K562 (cell line): ENCODE measurements around the gene PHF19. TPM values are rescaled to one million over a fixed set of nuclear protein-coding genes. Genes with fewer than 3 reads are reported as not detected.

Experiments used
- BHLHE40 ChIP-seq: IDR thresholded peaks from 2 replicates; pipeline ENCODE4 v1.6.1; 2011; ENCODE audit warnings: low read length, improper control_type of control experiment
- BRF1 ChIP-seq: IDR thresholded peaks from 3 replicates; pipeline ENCODE4 v1.6.1; 2011; ENCODE audit warnings: borderline replicate concordance, mild to moderate bottlenecking; ENCODE audit not compliant: insufficient read length; ENCODE audit errors: extremely low read depth
- CBX2 ChIP-seq: fragments of 200-600 bp; sonication (generic); IDR thresholded peaks from one replicate; pipeline ENCODE4 v1.6.1; 2012; ENCODE audit warnings: mild to moderate bottlenecking, low read length, inconsistent platforms; ENCODE audit not compliant: insufficient read depth, poor library complexity, severe bottlenecking
- FOXM1 ChIP-seq, 2 experiments: fragments of 450-650 bp in 1 of 2; sonication (generic) in 1 of 2; formaldehyde crosslinking in 1 of 2; IDR thresholded peaks; 2 replicates each; pipeline versions ENCODE4 v1.6.1 to v1.9.0; 2017 to 2022; ENCODE audit warnings: low read depth in 2 of 2, mild to moderate bottlenecking in 2 of 2, missing genetic modification reagents in 1 of 2, moderate library complexity in 1 of 2
- HSF4 ChIP-seq: fragments of 250-450 bp; sonication (Bioruptor Pico); IDR thresholded peaks from 2 replicates; pipeline ENCODE4 v2.1.2; 2022; ENCODE audit warnings: mild to moderate bottlenecking, moderate library complexity, borderline replicate concordance
- MED1 ChIP-seq: sonication (generic); formaldehyde crosslinking; IDR thresholded peaks from 2 replicates; pipeline ENCODE4 v1.8.1; 2023; ENCODE audit warnings: missing genetic modification reagents, borderline replicate concordance
- NCOA6 ChIP-seq: fragments of 450-650 bp; IDR thresholded peaks from 2 replicates; pipeline ENCODE4 v1.6.1; 2017; ENCODE audit warnings: mild to moderate bottlenecking
- NR2C1 ChIP-seq, 2 experiments: fragments of 450-650 bp; IDR thresholded peaks; 2 replicates each; pipeline ENCODE4 v1.6.1; 2017; ENCODE audit warnings: mild to moderate bottlenecking in 2 of 2, antibody characterized with exemption in 1 of 2, inconsistent platforms in 1 of 2, missing compliant biosample characterization in 1 of 2, missing genetic modification characterization in 1 of 2
- POLR2AphosphoS5 ChIP-seq: IDR thresholded peaks from 2 replicates; pipeline ENCODE4 v1.6.1; 2011; ENCODE audit warnings: mild to moderate bottlenecking, low read depth, low read length, moderate library complexity; ENCODE audit not compliant: control insufficient read depth, insufficient read depth
- POLR2B ChIP-seq: fragments of 450-650 bp; IDR thresholded peaks from 2 replicates; pipeline ENCODE4 v1.6.1; 2018; ENCODE audit warnings: low read depth; ENCODE audit not compliant: partially characterized antibody
- RBM22 ChIP-seq: fragments of 200-400 bp; formaldehyde crosslinking; IDR thresholded peaks from 2 replicates; pipeline ENCODE4 v1.6.1; 2018; ENCODE audit warnings: low read length, low read depth; ENCODE audit not compliant: poor library complexity, severe bottlenecking
- SMARCA5 ChIP-seq: fragments of 450-650 bp; IDR thresholded peaks from 2 replicates; pipeline ENCODE4 v1.6.1; 2016
- TCF7L2 ChIP-seq: fragments of 150-350 bp; IDR thresholded peaks from 2 replicates; pipeline ENCODE4 v1.6.1; 2016; ENCODE audit warnings: low read depth, mild to moderate bottlenecking, low read length, moderate library complexity
- ZBTB17 ChIP-seq: fragments of 450-650 bp; formaldehyde crosslinking; IDR thresholded peaks from 2 replicates; pipeline ENCODE4 v1.4.0; 2020; ENCODE audit warnings: mild to moderate bottlenecking
- polyA plus RNA-seq, 8 experiments: library from polyadenylated mRNA; depleted of rRNA in 4 of 8; stranded (reverse) in 5 of 8; unstranded in 3 of 8; fragments of >200 nt; fragmentation: Nextera tagmentation in 2 of 8; fragmentation: Illumina TruSeq in 1 of 8; extraction: Ambion mirVana in 2 of 8; extraction: Trizol in 1 of 8; gene quantifications; 2 replicates each; pipeline versions ENCODE4 v1.2.1 to v1.2.3, GENCODE V29; 2011 to 2014; ENCODE audit warnings: inconsistent platforms in 1 of 8, missing spikeins in 1 of 8
- total RNA-seq, 7 experiments: library from RNA; depleted of rRNA in 6 of 7; stranded (reverse); fragments of >200 nt in 6 of 7; fragmentation: Illumina TruSeq in 2 of 7; extraction: Trizol in 2 of 7; gene quantifications; 2 replicates each; pipeline versions ENCODE4 v1.2.1 to v1.2.3, GENCODE V29; 2011 to 2021; ENCODE audit warnings: low replicate concordance in 1 of 7
- TF ChIP-seq, protein P1 (sequence below): fragments of 450-650 bp; formaldehyde crosslinking; IDR thresholded peaks from 2 replicates; pipeline ENCODE4 v1.4.0; 2020; ENCODE audit warnings: mild to moderate bottlenecking, moderate library complexity
- TF ChIP-seq, protein P2 (sequence below): fragments of 250-450 bp; sonication (Bioruptor Pico); IDR thresholded peaks from 2 replicates; pipeline ENCODE4 v1.4.0; 2020
- TF ChIP-seq, protein P3 (sequence below): fragments of 450-650 bp; IDR thresholded peaks from 2 replicates; pipeline ENCODE4 v1.6.1; 2016; ENCODE audit warnings: antibody characterized with exemption
- TF ChIP-seq, protein P4 (sequence below): fragments of 450-650 bp; formaldehyde crosslinking; conservative IDR thresholded peaks from 2 replicates; pipeline ENCODE4 v1.4.0; 2022; ENCODE audit warnings: mild to moderate bottlenecking, missing genetic modification characterization
- TF ChIP-seq, protein P5 (sequence below), 2 experiments: fragments of 450-650 bp in 1 of 2; sonication (generic) in 1 of 2; formaldehyde crosslinking in 1 of 2; IDR thresholded peaks in 1 of 2; conservative IDR thresholded peaks in 1 of 2; 2 replicates each; pipeline versions ENCODE4 v1.6.1 to v1.8.1; 2016 to 2023; ENCODE audit warnings: mild to moderate bottlenecking in 2 of 2, moderate library complexity in 2 of 2, inconsistent platforms in 1 of 2, missing genetic modification reagents in 1 of 2

The PHF19 gene
- total and polyA plus RNA-seq, 9 of the 15 experiments (the other 6 are each of a cell fraction or from before 2014, with no cell fraction given): 95.8 to 403 (median 255) TPM

DNA sequence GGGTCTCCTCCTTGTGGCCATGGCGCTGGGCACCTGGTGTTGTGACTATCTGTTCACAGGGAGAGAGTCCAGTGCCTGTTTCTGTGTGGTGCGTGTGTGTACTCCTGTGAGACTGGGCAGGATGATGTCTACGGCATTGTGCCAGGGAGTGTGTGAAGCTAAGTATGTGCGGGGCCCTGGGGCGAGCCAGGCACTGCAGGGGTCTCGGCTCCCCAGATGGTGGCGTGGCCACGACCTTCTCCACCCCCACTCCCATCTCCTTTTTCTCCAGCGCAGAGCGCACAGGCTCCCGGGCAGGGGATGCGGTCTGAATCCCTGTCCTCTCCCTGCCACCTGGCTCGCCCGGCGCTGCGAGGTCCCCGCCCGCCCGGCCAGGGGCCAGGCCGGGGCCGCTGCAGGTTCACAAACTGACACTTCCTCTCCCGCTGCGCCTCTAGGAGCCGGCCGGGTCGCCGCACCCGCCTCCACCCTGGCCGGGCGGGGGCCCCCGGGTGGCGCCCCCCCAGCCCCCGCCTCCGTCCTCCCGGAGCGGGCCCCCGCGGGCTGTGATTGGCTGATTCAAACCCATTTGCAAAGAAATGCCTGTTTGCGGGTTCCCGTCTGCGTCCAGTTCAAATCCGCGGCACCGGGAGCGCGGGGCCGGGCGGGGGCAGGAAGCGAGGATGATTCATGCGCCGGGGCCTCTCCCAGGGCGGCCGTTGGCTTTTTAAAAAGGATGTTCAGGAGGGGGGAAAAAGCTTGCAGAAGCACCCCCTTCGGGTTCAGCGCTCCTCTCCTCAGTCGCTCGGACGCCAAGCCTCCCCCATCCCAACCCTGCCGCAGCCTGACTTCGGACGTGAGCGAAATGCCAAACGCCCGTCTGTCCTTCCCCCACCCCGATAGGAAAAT, 790 bp downstream of the PHF19 start (continued):
- TF ChIP-seq, protein P1, sequence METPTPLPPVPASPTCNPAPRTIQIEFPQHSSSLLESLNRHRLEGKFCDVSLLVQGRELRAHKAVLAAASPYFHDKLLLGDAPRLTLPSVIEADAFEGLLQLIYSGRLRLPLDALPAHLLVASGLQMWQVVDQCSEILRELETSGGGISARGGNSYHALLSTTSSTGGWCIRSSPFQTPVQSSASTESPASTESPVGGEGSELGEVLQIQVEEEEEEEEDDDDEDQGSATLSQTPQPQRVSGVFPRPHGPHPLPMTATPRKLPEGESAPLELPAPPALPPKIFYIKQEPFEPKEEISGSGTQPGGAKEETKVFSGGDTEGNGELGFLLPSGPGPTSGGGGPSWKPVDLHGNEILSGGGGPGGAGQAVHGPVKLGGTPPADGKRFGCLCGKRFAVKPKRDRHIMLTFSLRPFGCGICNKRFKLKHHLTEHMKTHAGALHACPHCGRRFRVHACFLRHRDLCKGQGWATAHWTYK (CRISPR knock-in tag): no peak
- TF ChIP-seq RBM22 (no peak), BHLHE40 (peak; percentile 36; the same call in 1 of the 2 replicates), FOXM1 (IDR thresholded peaks at IDR 0.05; ENCODE audit: low read depth) (no peak), FOXM1 (CRISPR knock-in tag; IDR thresholded peaks at IDR 0.05; ENCODE audit: low read depth) (no peak), POLR2AphosphoS5 (no peak), ZBTB17 (CRISPR knock-in tag) (no peak), POLR2B (no peak), SMARCA5 (no peak), MED1 (CRISPR knock-in tag) (no peak), HSF4 (CRISPR knock-in tag) (no peak), BRF1 (no peak), NR2C1 (IDR thresholded peaks at IDR 0.05) (no peak), NR2C1 (tag; IDR thresholded peaks at IDR 0.05) (no peak), TCF7L2 (no peak), NCOA6 (no peak), CBX2 (no peak)
- TF ChIP-seq, protein P2, sequence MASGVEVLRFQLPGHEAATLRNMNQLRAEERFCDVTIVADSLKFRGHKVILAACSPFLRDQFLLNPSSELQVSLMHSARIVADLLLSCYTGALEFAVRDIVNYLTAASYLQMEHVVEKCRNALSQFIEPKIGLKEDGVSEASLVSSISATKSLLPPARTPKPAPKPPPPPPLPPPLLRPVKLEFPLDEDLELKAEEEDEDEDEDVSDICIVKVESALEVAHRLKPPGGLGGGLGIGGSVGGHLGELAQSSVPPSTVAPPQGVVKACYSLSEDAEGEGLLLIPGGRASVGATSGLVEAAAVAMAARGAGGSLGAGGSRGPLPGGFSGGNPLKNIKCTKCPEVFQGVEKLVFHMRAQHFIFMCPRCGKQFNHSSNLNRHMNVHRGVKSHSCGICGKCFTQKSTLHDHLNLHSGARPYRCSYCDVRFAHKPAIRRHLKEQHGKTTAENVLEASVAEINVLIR (CRISPR knock-in tag): no peak
- TF ChIP-seq, protein P3, sequence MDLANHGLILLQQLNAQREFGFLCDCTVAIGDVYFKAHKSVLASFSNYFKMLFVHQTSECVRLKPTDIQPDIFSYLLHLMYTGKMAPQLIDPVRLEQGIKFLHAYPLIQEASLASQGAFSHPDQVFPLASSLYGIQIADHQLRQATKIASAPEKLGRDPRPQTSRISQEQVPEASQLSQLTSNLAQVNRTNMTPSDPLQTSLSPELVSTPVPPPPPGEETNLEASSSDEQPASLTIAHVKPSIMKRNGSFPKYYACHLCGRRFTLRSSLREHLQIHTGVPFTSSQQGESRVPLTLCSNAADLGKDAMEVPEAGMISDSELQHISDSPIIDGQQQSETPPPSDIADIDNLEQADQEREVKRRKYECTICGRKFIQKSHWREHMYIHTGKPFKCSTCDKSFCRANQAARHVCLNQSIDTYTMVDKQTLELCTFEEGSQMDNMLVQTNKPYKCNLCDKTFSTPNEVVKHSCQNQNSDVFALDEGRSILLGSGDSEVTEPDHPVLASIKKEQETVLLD: no peak
- TF ChIP-seq, protein P4, sequence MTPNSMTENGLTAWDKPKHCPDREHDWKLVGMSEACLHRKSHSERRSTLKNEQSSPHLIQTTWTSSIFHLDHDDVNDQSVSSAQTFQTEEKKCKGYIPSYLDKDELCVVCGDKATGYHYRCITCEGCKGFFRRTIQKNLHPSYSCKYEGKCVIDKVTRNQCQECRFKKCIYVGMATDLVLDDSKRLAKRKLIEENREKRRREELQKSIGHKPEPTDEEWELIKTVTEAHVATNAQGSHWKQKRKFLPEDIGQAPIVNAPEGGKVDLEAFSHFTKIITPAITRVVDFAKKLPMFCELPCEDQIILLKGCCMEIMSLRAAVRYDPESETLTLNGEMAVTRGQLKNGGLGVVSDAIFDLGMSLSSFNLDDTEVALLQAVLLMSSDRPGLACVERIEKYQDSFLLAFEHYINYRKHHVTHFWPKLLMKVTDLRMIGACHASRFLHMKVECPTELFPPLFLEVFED (CRISPR knock-in tag): no peak
- TF ChIP-seq, protein P5, sequence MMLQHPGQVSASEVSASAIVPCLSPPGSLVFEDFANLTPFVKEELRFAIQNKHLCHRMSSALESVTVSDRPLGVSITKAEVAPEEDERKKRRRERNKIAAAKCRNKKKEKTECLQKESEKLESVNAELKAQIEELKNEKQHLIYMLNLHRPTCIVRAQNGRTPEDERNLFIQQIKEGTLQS (IDR thresholded peaks at IDR 0.05): no peak
- TF ChIP-seq, protein P5 (CRISPR knock-in tag; conservative IDR thresholded peaks at IDR 0.05): peak; percentile 92
